SK-N-SH (cell line): Measurements from ENCODE around the gene FAM181A.

Source experiments
- CTCF ChIP-seq: fragments of 200-600 bp; sonication (generic); IDR thresholded peaks from 2 replicates; pipeline ENCODE4 v1.6.1; 2017; ENCODE audit warnings: antibody characterized with exemption, mild to moderate bottlenecking, moderate library complexity
- EP300 ChIP-seq, 2 experiments: IDR thresholded peaks; 2 replicates each; pipeline versions ENCODE4 v1.4.0 to v1.6.1; 2012; ENCODE audit warnings: borderline replicate concordance in 1 of 2, low read depth in 1 of 2, low read length in 1 of 2
- GABPA ChIP-seq: IDR thresholded peaks from 2 replicates; pipeline ENCODE4 v1.4.0; 2012; ENCODE audit warnings: low read depth, mild to moderate bottlenecking
- JUND ChIP-seq: IDR thresholded peaks from 2 replicates; pipeline ENCODE4 v1.4.0; 2012
- ZBTB33 ChIP-seq: IDR thresholded peaks from 2 replicates; pipeline ENCODE4 v1.4.0; 2012; ENCODE audit warnings: low read depth, borderline replicate concordance

GRCh38 chr14:93911975-93912615 lies 15.0 kb upstream of the FAM181A start:
- no peak for TF ChIP-seq CTCF
- TF ChIP-seq EP300 (IDR thresholded peaks at IDR 0.05; ENCODE audit: borderline replicate concordance in 1 of 2, low read depth in 1 of 2, low read length in 1 of 2) = no peak
- TF ChIP-seq GABPA = no peak
- no peak for TF ChIP-seq ZBTB33
- no peak for TF ChIP-seq JUND
